Immature natural killer cell (primary cell): ENCODE measurements around the gene BRSK2. TPM values are rescaled to one million over a fixed set of nuclear protein-coding genes. Genes with fewer than 3 reads are reported as not detected.
A peak's percentile ranks its signal among the peaks of the same experiment; 100 is the strongest.

ENCODE experiments used
- DNase-seq, 3 donors: peaks; one replicate each; pipeline ENCODE4 v3.0.0; 2022; ENCODE audit warnings: mixed read lengths in 1 of 3
- H3K27ac Mint-ChIP-seq, 6 donors: one replicate each; pipeline ENCODE4 v1.8.0; 2020; ENCODE audit warnings: mixed read lengths in 6 of 6, mild to moderate bottlenecking in 5 of 6, inconsistent platforms in 4 of 6, moderate library complexity in 3 of 6
- H3K27me3 Mint-ChIP-seq, 3 donors: one replicate each; pipeline ENCODE4 v1.8.0; 2020 to 2021; ENCODE audit warnings: low read depth in 3 of 3, mild to moderate bottlenecking in 3 of 3, mixed read lengths in 3 of 3, moderate library complexity in 3 of 3, inconsistent platforms in 1 of 3
- H3K36me3 Mint-ChIP-seq, 3 donors: one replicate each; pipeline ENCODE4 v1.8.0; 2020; ENCODE audit warnings: mixed read lengths in 3 of 3, inconsistent platforms in 2 of 3, mild to moderate bottlenecking in 2 of 3
- H3K4me1 Mint-ChIP-seq, 2 donors: one replicate each; pipeline ENCODE4 v1.8.0; 2020; ENCODE audit warnings: inconsistent platforms in 2 of 2, mild to moderate bottlenecking in 2 of 2, mixed read lengths in 2 of 2, moderate library complexity in 1 of 2
- H3K4me3 Mint-ChIP-seq, 5 donors: one replicate each; pipeline ENCODE4 v1.8.0; 2020; ENCODE audit warnings: mild to moderate bottlenecking in 5 of 5, mixed read lengths in 5 of 5, inconsistent platforms in 3 of 5, moderate library complexity in 3 of 5
- H3K9me3 Mint-ChIP-seq, 6 donors: one replicate each; pipeline ENCODE4 v1.8.0; 2020; ENCODE audit warnings: mild to moderate bottlenecking in 6 of 6, mixed read lengths in 6 of 6, inconsistent platforms in 4 of 6, moderate library complexity in 3 of 6
- polyA plus RNA-seq, 3 donors: library from polyadenylated mRNA; unstranded; fragments of 300-500 nt; fragmentation: Illumina TruSeq; gene quantifications; one replicate each; pipeline ENCODE4 v1.2.3, GENCODE V29; 2021

The BRSK2 gene
- polyA plus RNA-seq, 3 donors from 2014 or later, result 0.12 TPM; not detected in 2

DNA sequence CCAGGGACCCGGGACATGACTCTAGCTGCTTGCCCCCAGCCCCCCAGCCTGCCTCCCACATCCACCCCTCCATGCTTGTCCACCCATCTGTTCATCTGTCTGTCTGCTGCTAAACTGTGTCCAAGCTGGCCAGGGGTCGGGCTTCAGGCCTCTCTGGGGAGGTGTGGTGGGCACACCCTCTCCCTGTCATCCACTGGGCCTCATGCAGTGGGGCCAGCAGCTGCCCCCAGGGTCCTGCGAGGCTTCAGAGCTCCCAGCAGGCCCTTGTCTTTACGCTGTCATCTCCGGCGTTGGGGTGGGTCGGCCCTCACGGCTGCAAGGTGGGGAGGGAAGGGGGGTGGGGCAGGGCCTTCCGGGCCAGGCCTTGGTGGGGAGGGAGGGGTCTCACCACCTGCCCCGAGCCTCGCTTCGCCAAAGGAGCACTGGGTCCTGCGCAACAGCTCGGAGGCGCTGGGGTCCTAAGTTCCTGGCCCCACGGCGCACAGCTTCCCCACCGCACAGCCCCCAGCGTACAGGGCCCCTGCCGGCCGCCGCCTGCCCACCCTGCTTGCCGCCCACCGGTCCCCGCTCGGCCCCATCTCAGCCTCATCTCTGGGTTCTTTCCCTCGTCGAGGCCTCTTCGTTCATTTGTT is 70.1 kb downstream of the BRSK2 start:
- H3K27ac Mint-ChIP-seq, result no peak overlapping the region
- H3K4me1 Mint-ChIP-seq, result no peaks in the 10 kb centered on the region
- DNase-seq, result no peak
- no peaks in the 10 kb centered on the region for H3K9me3 Mint-ChIP-seq
- peaks cover 0 to 3% (median 0%) of the 10 kb centered on the region in 3 donors for H3K27me3 Mint-ChIP-seq
- no peaks in the 10 kb centered on the region for H3K36me3 Mint-ChIP-seq
- H3K4me3 Mint-ChIP-seq, result no peak overlapping the region

DNA sequence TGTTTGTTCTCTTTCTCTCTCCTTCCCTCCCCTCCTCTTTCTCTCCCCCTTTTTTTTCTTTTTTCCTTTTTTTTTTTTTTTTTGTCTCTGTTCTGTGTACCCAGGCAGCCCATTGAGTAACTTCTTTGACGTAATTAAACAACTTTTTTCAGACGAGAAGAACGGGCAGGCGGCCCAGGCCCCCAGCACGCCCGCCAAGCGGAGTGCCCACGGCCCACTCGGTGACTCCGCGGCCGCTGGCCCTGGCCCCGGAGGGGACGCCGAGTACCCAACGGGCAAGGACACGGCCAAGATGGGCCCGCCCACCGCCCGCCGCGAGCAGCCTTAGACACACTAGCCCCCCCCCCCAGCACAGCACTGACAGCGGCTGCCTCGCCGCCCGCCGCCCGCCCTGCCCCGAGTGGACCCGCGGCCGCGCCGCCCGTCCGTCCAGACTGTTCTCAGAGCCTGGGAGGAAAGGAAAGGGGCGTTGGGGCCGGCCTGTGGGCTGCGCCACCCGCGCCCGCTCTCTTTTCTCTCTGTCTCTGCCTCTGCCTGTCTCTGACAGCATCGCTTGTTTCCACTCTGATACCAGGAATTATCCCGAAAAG is 70.8 kb downstream of the BRSK2 start:
- H3K27me3 Mint-ChIP-seq, result peaks cover 0 to 3% (median 0%) of the 10 kb centered on the region in 3 donors
- peaks cover 0 to under 1% of the 10 kb centered on the region in 2 donors for H3K4me1 Mint-ChIP-seq
- DNase-seq, result no peak
- H3K9me3 Mint-ChIP-seq, result no peaks in the 10 kb centered on the region
- no peak overlapping the region for H3K4me3 Mint-ChIP-seq
- H3K36me3 Mint-ChIP-seq, result no peaks in the 10 kb centered on the region
- H3K27ac Mint-ChIP-seq, result no peak overlapping the region

DNA sequence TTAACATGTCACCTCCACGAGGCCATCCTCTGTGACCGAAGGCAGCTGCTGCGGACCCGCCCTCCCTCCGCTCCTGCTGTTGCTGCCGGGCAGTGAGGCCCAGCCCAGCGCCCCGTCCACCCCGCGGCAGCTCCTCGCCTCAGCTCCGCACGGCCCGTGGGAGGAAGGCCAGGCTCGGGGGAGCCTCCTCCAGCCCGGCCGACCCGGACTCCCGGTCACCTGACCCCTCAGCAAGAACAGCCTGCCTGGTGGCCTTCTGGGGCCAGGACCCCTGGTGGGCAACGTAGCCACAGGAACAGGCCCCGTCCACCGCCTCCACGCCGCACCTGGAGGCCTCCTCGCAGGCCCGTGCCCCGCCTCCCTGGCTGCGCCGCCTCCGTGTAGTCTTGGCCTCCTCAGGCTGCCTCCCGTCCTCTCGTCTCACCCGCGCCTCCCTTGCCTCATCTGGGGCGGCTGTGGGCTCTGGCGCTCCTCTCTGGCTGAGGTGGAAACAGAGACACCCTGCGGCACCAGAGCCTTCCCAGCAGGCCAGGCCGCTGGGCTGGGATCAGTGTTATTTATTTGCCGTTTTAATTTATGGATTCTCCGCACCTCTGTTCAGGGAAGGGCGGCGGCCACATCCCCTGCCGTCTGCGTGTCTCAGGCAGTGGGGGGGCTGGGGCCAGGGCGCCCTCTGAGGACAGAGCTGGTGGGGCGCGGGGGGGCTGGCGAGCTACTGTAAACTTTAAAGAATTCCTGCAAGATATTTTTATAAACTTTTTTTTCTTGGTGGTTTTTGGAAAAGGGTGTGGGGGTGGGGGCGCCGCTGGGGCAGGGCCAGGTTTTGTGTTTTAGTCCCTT is 71.5 kb downstream of the BRSK2 start:
- DNase-seq, result no peak
- Mint-ChIP-seq H3K27me3 (peaks cover 0 to 3% (median 0%) of the 10 kb centered on the region in 3 donors), H3K36me3 (no peaks in the 10 kb centered on the region), H3K9me3 (no peaks in the 10 kb centered on the region), H3K4me1 (peaks cover 0 to 4% of the 10 kb centered on the region in 2 donors), H3K4me3 (no peak overlapping the region), H3K27ac (no peak overlapping the region)

DNA sequence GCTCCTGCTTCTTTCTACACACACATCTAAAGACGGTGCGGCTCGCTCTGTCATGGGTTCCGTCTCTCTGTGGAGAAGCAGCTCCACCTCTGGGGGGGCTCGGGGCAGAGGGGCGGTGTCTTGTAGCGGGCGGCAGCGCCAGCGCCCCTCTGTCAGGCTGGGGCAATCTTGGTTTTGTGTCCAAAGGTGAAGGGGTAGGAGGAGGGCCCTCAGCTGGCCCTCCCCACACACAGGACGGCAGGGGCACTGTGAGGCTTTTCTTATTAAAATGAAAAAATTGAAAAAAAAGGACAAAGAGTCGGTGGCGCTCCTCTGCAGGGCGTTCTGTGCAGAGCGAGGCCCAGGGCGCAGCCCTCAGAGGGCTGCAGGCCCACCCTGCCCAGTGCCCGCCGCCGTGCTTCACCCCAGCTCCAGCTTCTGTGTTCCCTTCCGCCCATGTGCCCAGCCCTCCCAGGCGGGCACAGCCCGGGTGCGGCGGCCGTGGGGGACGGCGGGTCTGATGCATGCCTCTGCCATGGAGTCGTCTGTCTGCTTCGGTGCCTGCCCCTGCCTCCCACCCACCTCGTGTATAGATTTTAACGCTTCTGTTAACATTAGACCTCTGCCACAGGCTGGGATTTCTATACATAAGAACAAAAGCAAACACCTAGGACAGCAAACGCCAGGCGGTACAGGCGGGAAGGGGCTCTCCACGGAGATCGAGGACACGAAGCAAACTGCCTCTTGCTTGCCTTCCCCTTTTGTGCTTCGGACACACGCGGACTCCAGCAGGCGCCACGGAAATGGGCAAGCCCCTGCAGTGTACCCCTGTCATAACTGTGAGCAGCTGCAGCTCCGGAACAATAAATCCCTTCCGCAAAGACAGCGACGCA is 72.3 kb downstream of the BRSK2 start:
- H3K4me3 Mint-ChIP-seq, result no peak overlapping the region
- peaks cover 0 to 4% (median 0%) of the 10 kb centered on the region in 3 donors for H3K36me3 Mint-ChIP-seq
- H3K27ac Mint-ChIP-seq, result no peak overlapping the region
- peaks cover 3 to 6% of the 10 kb centered on the region in 2 donors for H3K4me1 Mint-ChIP-seq
- peaks cover 1 to 7% (median 3%) of the 10 kb centered on the region in 3 donors for H3K27me3 Mint-ChIP-seq
- no peaks in the 10 kb centered on the region for H3K9me3 Mint-ChIP-seq
- DNase-seq, result no peak

DNA sequence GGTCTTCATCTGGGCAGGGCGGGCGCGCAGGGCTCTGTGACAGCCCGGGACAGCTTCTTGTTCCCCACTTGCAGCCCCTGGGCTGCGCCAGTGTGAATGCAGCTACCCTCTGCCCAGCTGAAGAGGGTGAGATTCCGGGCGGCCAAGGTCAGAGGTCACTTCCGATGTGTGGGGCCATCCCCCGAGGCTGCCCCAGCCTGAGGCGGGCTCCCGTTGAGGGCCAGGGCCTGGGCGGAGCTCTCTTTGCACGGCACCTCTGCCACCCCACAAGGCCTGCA is 72.9 kb downstream of the BRSK2 start:
- peaks cover 8 to 10% of the 10 kb centered on the region in 2 donors for H3K4me1 Mint-ChIP-seq
- no peak for DNase-seq
- peaks cover 3 to 8% (median 3%) of the 10 kb centered on the region in 3 donors for H3K27me3 Mint-ChIP-seq
- no peaks in the 10 kb centered on the region for H3K9me3 Mint-ChIP-seq
- H3K27ac Mint-ChIP-seq, result no peak overlapping the region
- H3K4me3 Mint-ChIP-seq, result no peak overlapping the region
- H3K36me3 Mint-ChIP-seq, result peaks cover 0 to 8% (median 0%) of the 10 kb centered on the region in 3 donors

DNA sequence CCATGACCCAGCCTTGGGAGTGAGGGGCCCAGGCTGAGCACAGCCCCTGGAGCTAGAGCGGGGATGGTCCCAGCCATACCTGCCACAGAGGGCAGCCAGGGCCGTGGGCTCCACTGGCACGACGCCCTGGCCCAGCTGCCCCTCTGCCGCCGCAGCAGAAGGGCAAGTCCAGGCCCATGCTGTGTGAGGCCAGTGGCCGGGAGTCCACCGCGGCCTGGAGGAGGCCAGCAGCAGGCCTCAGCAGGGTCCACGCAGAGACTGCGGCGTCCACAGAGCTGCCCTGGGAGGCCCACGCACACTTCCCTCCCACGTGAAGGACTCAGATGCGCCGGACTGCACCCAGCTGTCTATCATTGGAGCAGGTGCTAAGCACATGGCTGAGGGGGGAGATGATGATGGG is 73.3 kb downstream of the BRSK2 start:
- H3K9me3 Mint-ChIP-seq, result no peaks in the 10 kb centered on the region
- no peak overlapping the region for H3K4me3 Mint-ChIP-seq
- peaks cover 0 to 8% (median 0%) of the 10 kb centered on the region in 3 donors for H3K36me3 Mint-ChIP-seq

DNA sequence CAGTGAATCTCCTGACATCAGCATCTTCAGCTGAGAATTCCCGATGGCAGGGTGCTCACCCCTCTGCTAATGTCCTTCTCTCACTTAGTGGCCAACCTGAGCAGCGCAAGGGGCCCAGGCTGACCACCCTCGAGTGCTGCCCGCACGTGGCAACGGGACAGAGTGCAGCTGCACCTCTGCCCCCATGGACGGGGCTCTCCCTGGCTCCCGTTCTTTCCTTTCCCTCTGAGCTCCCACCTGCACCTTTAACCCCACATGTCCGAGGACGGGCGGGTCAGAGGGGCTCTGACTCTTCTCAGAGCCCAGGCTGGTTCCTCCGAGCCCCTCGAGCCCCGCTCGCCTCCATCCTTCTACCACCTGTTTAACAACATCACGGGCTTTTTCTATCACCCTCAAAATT is 77.0 kb downstream of the BRSK2 start:
- no peak overlapping the region for H3K4me3 Mint-ChIP-seq

More for the DNA sequence above, 73.3 kb downstream of the BRSK2 start:
- DNase-seq, result no peak
- Mint-ChIP-seq H3K27me3 (peaks cover 3 to 8% (median 3%) of the 10 kb centered on the region in 3 donors), H3K4me1 (peaks cover 8 to 10% of the 10 kb centered on the region in 2 donors), H3K27ac (no peak overlapping the region)

DNA sequence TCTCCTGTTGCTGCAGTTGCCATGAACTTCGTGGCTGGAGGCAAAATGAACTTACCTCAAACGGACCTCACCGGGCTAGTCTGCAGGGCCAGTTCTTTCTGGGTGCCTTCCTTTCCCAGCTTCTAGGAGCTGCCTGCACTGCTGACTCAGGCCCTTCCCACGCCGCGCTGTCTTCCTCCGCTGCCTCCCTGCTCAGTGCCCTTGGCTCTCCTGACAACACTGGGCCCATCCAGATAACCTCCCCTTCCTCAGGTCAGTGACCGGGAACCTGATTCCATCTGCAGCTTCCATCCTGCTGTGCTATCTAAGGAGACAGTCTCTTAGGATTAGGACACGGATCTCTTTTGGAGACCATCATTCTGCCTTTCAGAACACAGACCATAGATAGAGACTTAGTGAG is 77.5 kb downstream of the BRSK2 start:
- peak overlapping the region in 2 of 6 donors; percentile 31 to 50 for H3K27ac Mint-ChIP-seq
- peaks cover 1 to 8% (median 7%) of the 10 kb centered on the region in 3 donors for H3K27me3 Mint-ChIP-seq
- peaks cover 0 to 8% (median 0%) of the 10 kb centered on the region in 3 donors for H3K36me3 Mint-ChIP-seq
- DNase-seq, result no peak
- peaks cover 8 to 10% of the 10 kb centered on the region in 2 donors for H3K4me1 Mint-ChIP-seq
- no peak overlapping the region for H3K4me3 Mint-ChIP-seq
- H3K9me3 Mint-ChIP-seq, result no peaks in the 10 kb centered on the region

More for the DNA sequence above, 77.0 kb downstream of the BRSK2 start:
- DNase-seq, result no peak
- Mint-ChIP-seq H3K9me3 (no peaks in the 10 kb centered on the region), H3K36me3 (peaks cover 0 to 8% (median 0%) of the 10 kb centered on the region in 3 donors), H3K4me1 (peaks cover 8 to 10% of the 10 kb centered on the region in 2 donors), H3K27ac (peak overlapping the region in 3 of 6 donors; percentile 8 to 56 (median 50)), H3K27me3 (peaks cover 1 to 8% (median 7%) of the 10 kb centered on the region in 3 donors)

DNA sequence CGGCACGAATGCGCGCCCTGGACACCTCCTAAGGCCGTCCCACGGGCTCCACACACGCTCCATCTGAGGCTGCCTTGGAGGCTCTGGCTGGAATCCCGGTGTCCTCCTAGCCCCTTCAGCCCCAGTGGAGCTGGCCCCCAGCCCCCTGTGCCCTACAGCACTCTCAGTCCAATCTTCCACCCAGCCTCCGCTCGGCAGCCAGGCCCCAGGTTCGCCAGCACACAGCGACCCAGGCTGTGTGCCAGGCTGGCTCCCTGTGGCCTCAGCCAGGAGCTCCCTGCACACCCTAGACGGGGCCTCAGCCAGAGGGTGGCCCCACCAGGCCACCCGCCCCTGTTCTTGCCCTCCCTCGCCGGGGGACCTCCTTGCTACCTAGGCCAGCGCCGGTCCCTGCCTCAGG is 78.3 kb downstream of the BRSK2 start:
- Mint-ChIP-seq H3K27me3 (peaks cover 1 to 8% (median 7%) of the 10 kb centered on the region in 3 donors), H3K36me3 (peaks cover 0 to 8% (median 0%) of the 10 kb centered on the region in 3 donors), H3K4me1 (peaks cover 8 to 10% of the 10 kb centered on the region in 2 donors), H3K27ac (no peak overlapping the region), H3K4me3 (no peak overlapping the region), H3K9me3 (no peaks in the 10 kb centered on the region)
- no peak for DNase-seq

DNA sequence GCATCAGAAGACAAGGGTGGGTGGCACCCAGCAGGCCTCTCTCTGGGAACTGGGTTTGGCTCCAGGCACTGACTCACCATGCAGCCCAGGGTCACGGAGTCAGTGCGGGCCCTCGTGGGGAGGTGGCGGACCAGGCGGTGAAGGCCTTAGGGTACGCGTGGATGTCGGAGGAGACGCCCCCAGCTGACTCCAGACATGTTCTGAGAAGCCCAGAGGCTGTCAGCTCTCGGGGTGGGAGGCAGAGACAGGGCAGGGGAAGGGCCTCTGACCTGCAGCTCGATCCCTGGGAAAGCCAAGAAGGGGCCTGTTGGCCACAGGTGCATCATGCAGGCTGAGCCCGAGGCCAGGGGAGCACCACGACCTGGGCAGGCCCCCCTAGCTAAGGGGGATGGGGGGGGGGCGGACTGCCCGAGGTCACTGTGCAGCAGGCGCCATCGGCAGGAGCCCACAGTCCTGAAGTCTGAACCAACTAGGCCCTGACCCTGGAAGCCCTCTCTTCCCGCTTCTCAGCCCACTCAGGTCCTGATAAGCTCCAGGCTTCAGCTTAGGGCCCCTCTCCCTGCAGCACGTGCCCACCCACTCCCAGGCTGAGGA is 78.8 kb downstream of the BRSK2 start:
- Mint-ChIP-seq H3K4me1 (peaks cover 8 to 10% of the 10 kb centered on the region in 2 donors), H3K36me3 (peaks cover 0 to 8% (median 0%) of the 10 kb centered on the region in 3 donors), H3K27me3 (peaks cover 1 to 8% (median 7%) of the 10 kb centered on the region in 3 donors), H3K9me3 (no peaks in the 10 kb centered on the region), H3K27ac (no peak overlapping the region), H3K4me3 (no peak overlapping the region)
- DNase-seq, result no peak

DNA sequence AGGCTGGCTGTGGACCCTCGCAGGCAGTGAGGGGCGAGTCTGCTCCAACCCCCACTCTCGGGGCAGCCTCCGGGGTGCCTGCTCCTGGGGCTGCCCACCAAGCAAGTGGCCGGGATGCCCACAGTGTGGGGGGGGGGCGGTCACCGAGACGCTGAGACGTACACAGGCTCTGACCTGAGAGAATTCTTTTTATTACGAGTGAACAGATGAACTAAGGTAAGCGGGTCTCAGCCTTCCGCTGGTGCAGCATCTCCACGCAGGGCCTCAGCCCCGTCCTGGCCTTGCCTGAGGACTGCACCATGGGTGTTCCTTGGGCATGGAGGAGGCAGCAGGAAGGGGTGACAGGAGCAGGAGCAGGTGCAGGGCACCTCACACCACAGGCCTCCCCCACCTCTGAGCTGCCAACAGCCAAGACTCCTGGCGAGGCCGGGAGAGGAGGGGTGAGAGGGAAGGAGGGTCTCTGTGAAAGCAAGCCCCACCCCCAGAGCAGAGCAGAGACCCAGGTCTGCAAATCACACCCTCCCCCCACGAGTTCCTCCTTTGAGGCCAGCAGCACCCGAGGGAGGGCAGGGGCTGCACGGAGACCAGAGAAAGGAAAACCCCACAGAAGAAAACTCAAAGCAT is 79.7 kb downstream of the BRSK2 start:
- H3K9me3 Mint-ChIP-seq, result no peaks in the 10 kb centered on the region
- H3K4me3 Mint-ChIP-seq, result no peak overlapping the region
- peak overlapping the region in 1 of 6 donors; percentile 17 for H3K27ac Mint-ChIP-seq

DNA sequence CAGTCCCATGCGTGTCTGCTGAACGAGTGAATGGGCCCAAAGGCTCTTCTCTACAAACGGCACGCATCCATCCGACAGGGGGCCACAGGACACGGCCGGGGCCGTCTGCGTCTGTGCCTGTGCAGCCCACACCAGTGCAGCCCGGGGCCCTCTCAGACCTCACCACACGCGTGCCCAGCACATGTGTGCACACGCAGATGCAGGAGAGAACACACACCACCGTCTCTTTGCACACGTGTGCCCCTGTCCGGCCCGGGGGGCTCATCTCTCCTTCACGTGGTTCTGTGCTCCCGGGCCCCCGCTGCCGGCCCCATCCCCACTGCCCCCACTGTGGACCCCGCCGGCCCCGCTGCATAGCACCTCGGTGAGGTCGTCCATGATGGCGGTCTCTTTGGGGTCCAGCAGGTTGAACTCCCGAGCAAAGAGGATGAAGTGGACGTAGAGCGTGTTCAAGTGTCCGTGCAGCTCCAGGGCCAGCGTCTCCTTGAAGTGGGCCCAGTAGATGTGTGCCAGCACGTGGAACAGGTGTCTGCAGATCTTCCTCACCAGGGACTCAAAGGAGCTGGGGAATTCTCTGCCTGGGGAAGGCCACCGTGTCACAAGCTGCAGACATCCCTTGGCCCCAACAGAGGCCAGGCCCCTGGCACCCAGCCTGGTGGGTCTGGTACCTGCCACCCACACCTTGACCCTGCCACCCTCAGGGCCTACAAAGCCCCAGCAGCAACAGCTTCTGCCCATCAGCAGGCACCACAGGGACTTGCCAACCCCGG is 80.4 kb downstream of the BRSK2 start:
- Mint-ChIP-seq H3K27ac (no peak overlapping the region), H3K4me1 (peaks cover 8 to 10% of the 10 kb centered on the region in 2 donors), H3K36me3 (peaks cover 4 to 19% (median 6%) of the 10 kb centered on the region in 3 donors), H3K27me3 (peaks cover 1 to 8% (median 7%) of the 10 kb centered on the region in 3 donors), H3K4me3 (no peak overlapping the region), H3K9me3 (no peaks in the 10 kb centered on the region)
- DNase-seq, result no peak

More for the DNA sequence above, 79.7 kb downstream of the BRSK2 start:
- peaks cover 4 to 13% (median 5%) of the 10 kb centered on the region in 3 donors for H3K36me3 Mint-ChIP-seq
- peaks cover 1 to 8% (median 7%) of the 10 kb centered on the region in 3 donors for H3K27me3 Mint-ChIP-seq
- no peak for DNase-seq
- peaks cover 8 to 10% of the 10 kb centered on the region in 2 donors for H3K4me1 Mint-ChIP-seq
